ENCODE measurements around the gene NAALADL1. TPM values are rescaled to one million over a fixed set of nuclear protein-coding genes. Genes with fewer than 3 reads are reported as not detected.
A peak's percentile ranks its signal among the peaks of the same experiment; 100 is the strongest.

NAALADL1 gene
- total and polyA plus RNA-seq, 9 of the 15 experiments (the other 6 are each of a cell fraction or from before 2014, with no cell fraction given) = 0.06 to 0.72 (median 0.22) TPM; not detected in 4

GRCh38 chr11:65014726-65015227 lies 43.6 kb downstream of the NAALADL1 start (continued):
- peak; percentile 14 for TF ChIP-seq FIP1L1 (IDR thresholded peaks at IDR 0.05; ENCODE audit: low read depth, low read length, poor library complexity, severe bottlenecking)
- TF ChIP-seq BHLHE40 (IDR thresholded peaks at IDR 0.05; ENCODE audit: low read length) = peak; percentile 14; the same call in 1 of the 2 replicates
- TF ChIP-seq ZNF586 (CRISPR knock-in tag; conservative IDR thresholded peaks at IDR 0.05) = no peak
- no peak for TF ChIP-seq KDM4B (IDR thresholded peaks at IDR 0.05; ENCODE audit: borderline replicate concordance in 2 of 2, low read depth in 1 of 2)
- no peak for TF ChIP-seq RNF2 (IDR thresholded peaks at IDR 0.05)
- no peak for TF ChIP-seq PHB2 (IDR thresholded peaks at IDR 0.05; ENCODE audit: low read depth)
- TF ChIP-seq HDAC2 (IDR thresholded peaks at IDR 0.05) = 0 out of 2 replicates have a peak, but pooled peaks have one; percentile 18
- no peak for TF ChIP-seq PTTG1 (tag; IDR thresholded peaks at IDR 0.05; ENCODE audit: low read depth)
- no peak for TF ChIP-seq NFATC3 (IDR thresholded peaks at IDR 0.05)
- TF ChIP-seq FOXM1 (IDR thresholded peaks at IDR 0.05; ENCODE audit: low read depth) = no peak
- TF ChIP-seq FOXM1 (CRISPR knock-in tag; IDR thresholded peaks at IDR 0.05; ENCODE audit: low read depth) = no peak
- TF ChIP-seq UBTF (IDR thresholded peaks at IDR 0.05; ENCODE audit: borderline replicate concordance in 1 of 2, low read depth in 2 of 2, low read length in 2 of 2) = no peak
- no peak for TF ChIP-seq USF2 (CRISPR knock-in tag; IDR thresholded peaks at IDR 0.05)

All from K562 (cell line).